GM18519 (cell line): ENCODE measurements around the gene CD109.

Experiments used
- ATAC-seq: cut with Tn5 transposase; IDR thresholded peaks from one replicate; pipeline ENCODE4 v1.9.1; 2021; ENCODE audit warnings: mild to moderate bottlenecking, moderate library complexity; ENCODE audit not compliant: unreplicated experiment, low FRiP score

CD109 gene

DNA sequence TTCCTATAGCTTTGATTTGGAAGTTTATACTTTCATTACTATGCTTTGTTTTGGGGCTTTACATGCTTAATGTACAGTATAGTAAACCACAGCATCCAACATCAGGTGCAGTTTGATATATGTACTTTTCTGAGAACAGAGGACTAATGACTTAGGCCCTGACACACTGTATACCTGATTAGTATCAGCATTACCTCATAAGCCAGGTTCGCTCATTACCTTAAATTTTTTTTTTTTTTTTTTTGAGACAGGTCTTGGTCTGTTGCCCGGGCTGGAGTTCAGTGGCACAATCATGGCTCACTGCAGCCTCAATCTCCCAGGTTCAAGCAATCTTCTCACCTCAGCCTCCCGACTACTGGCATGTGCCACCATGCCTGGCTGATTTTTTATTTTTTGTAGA lies 28.4 kb downstream of the CD109 start:
- ATAC-seq = no peak

DNA sequence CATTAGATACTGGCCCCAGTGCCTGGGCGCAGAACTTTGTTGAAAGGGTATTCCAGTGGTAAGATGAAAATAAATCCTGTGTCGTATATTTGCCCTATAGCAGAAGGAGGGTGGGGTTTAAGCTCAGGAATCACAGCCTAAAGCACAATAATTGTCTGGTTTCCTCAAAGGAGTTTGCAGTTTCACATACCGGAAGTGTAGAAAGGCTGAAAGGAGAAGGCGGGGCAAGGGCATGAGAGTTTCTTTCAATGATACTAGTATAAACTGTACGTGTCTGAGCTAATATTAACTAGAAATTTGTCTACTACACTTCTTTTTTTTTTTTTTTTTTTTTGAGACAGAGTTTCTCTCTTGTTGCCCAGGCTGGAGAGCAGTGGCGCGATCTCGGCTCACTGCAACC lies 29.2 kb downstream of the CD109 start:
- peak; percentile 45 for ATAC-seq

DNA sequence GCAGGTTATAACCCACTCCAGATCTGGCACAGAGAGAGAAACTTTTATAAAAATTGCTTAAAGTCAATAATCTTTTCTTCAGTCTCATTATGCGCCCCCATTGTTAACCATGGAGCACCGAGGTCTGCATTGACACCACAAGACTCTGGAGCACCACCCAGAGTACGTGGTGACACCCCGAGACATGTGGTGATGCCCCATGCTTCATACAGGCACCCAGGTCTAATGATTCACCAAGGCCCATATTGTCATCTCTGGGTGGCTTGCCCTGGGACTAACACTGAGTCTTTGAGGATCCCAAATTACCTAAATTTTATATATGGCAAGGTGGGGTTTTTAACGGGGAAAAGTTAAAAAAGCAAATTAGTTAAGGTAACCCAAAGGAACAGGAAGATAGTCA lies 31.1 kb downstream of the CD109 start:
- ATAC-seq = no peak

DNA sequence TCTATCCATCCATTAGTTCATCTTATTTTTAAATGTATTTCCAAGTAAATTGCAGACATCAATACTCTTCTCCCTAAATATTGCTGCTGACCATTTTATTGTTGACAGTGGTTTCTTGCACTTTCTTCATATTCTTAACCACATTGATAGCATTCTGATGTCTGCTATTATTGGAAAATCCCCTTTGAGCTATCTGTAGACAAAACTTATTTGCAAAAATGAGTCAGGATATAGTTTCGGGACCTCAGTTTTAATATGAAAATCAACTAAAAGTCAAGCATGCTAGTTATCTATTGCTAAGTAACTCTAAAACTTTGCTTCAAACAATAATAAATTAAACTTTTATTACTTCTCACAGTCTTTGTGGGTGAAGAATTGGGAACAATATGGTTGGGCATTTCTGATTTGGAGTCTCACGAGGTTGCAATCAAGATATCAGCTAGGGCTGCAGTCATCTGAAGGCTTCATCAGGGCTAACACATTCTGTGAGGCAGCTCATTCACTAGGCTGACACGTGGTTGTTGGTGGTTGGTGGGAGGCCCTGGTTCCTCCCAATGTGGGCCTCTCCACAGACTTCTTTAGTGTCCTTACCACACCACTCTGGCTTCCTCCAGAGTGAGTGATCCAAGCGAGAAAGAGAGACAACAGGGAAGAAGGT lies 32.7 kb downstream of the CD109 start:
- no peak for ATAC-seq

DNA sequence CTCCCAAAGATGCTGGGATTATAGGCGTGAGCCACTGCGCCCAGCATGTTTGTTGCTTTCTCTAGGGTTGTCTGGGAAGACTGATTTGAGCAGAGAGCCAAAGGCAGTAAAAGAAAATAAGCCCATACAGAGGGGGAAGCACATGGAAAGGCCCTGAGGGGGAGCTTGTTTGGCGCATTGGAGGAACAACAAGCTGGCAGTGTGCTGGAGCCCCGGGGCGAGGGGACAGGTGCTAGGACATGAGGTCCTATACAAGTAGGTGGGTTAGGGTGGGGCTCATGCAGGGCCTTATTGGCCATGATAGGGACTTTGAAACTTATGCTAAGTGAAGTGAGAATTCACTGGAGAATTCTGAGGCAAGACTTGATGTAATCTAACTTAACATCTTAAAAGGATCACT lies 35.3 kb downstream of the CD109 start:
- no peak for ATAC-seq

DNA sequence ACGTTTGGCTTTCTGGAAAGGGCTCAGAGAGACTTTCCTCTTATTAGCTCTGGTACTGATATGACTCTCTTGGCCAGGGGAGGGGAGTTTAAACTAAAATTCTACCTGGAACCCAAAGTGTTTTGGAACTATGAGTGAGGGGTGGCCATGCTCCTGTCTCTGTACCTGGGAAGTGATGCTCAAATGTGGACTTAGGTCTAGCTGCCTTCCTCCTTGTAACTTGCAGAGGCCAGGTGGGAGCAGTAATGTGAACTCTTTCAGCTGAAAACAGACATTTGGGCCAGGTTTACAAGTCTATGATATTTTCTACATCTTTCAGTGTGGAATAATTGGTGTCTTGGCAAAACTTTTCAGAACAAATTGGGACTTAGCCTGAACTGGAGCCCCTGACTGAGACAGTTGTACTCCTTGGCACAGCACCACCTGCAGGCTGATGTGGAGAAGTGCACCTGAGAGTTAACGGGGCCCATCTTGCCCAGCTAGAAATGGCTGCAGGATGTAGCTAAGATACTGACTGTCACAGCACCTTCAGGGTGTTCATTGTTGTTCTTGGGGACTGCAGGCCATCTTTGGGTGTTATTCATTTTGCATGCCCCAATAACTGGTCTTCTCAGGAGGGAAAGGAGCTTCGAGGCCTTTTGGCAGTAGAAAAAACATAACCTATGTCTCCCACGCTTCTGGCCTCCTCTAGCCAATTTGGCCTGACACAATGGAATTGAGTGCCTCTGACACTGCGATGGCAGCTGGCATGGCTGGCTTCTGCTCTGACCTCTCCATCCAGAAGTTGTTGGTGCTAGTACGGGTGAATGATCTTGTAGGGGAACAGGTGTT lies 37.1 kb downstream of the CD109 start:
- peak; percentile 68 for ATAC-seq

DNA sequence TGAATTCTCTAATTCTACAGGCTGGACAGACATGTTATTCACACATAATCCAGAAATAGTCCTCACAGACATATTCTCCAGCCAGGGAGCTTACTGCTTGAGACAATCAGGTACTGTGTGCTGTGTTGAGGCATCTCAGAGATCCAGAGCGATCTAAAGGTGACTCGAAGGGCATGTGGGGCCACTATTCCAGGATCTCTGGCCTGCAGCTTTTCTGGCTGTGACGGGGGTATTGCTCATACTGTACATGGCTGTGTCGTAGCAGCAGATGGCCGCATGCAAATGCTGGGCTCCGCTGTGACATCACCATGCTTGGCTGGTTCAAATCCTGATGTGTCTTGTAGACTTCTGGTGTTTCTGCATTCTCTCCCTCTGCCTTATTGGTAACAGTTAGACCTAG lies 37.8 kb downstream of the CD109 start:
- no peak for ATAC-seq

DNA sequence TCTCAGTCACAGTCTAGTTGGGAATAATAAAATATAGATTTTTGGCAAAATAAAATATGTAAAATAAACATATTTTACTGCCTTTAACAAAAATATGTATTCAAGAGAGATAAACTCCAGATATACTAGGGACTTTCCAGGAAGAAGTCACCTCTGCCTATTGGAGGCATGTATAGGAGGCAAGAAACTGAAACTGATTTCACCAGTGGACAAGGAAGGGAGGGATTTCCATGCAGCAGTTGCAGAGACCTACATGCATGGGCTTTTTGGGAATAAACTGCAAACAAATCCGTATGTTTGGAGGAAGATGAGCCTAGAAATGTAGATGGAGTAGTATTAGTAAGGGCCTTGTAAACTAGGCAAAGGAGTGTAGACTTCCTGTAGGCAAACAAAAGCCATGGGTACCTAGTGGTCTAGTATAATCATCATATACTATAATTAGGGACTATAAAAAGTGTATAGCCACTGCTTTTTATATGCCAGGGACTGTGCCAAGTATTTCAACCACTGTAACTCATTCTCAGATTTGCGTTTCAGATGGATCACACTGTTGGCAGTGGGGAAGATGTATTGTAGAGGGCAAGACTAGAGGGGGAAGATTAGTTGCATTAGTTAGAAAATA lies 38.9 kb downstream of the CD109 start:
- no peak for ATAC-seq

DNA sequence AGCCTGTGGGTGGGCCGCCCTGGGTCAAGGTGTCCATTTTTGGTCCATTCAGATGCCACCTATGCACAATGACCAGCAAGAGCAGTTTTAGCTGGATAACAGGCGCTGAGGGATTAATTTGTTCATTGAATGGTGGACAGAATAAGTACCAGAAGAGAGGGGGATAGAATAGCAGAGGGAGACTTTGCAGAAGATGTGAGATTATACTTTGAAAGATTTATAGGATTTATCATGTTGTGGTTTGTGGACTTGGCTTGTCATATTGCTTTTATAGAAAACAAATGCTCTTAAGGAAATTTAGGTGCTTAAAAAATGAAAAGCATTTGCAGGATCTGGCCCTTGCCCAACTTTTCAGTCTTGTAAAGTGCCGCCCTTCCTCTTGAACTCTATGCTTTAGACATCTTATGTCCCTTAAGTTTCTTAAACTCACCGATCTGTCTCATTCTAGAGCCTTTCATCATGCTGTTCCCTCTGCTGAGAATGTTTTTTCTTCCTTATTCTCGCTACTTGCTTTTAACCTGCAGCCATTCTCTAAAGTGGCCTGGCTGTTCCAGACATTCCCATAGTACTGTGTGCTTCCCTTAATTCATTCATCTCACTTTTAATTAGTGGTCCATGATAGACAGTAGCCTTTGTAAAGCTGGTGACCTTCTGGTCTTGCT lies 42.5 kb downstream of the CD109 start:
- ATAC-seq = no peak

DNA sequence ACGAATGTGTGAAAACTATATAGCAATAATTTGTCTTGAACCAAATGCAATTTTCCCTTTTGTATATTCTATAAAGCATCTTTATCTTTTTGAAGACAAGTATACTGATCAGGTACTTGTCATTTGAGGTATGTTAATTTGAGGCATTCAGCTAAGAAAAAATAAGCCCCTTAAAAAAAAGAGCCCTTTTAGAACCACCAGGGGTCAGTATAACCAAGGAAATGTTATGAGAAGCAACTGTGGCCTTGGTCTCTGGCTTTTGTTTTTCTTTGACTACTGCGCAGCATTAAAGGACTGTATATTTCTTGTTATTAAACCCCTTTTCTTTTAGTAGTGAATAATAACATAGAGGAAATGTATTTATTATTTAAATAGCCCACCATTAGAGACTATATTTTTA lies 43.1 kb downstream of the CD109 start:
- peak; percentile 75 for ATAC-seq

DNA sequence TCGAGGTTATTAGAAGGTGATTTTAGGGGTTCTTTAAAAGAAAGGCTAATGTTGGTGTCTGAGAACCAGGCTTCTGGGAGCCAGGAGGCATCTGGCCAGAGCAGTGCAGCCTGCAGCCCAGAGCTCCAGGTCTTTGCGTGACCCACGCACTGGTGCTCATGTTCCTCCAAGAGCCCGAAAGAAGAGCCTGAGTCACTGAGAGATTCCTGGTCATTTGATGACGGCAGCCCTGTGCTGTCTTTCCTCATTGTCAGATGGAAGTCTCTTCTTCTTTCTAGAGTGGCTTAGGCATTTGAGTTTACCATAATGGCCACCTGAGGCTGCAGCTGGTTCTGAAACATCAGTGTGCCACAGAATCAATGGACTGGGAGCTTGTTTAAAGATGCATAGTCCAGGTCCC lies 46.4 kb downstream of the CD109 start:
- no peak for ATAC-seq

DNA sequence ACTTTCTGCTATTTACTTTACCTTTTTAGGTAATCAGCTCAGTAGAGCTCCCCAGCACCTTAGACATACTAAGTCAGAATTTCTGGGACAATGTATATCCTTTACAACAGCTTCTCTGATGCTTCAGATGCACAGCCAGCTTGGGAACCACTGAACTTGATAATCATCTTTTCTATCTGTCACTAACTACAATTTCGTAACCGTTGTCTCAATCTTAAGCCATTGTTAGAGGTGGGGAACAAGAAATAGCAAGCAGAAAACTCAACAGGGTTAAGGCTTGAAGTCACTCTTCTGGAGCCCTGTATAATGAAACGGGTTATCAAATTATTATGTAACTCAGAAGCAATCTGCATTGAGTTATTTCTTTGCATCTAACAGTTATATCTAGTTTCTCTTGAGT lies 47.1 kb downstream of the CD109 start:
- ATAC-seq = no peak

DNA sequence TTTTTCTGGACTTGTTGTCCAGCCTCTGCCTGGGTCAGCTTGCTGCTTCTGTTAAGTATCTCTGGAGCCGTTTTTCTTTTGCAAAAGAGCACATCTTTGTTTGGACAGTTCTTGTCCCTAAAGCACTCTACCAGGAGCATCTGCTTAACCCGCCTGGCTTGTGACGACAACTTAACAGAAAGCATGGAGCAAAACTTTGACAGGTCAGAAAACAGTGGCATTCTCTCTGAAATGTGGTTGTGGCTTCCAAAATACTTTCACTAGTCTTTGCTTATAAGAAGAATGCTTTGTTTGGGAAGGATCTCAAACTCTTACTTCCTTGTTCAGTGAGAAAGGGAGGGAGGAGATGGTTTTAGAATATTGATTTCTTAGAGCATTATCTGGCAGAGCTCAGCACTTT lies 47.6 kb downstream of the CD109 start:
- no peak for ATAC-seq

DNA sequence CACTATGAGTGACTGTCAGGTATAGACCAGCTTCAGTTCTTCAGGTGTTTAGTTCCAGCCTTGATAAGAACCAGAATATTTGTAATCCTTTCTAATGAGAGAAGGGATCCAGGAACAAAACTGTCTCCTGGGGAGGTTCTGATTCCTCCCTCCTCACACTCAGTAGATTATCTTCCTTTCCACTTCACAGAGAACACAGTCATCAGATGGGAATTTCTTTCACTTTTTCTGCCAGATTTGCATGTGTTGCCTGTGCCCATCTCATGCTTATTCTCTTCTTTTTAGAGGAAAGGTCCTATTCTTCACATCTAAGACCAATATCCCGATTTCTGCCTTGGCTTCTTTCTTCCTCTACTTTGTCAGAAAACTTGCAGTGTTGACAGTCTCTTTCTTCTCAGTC lies 50.8 kb downstream of the CD109 start:
- ATAC-seq = no peak

DNA sequence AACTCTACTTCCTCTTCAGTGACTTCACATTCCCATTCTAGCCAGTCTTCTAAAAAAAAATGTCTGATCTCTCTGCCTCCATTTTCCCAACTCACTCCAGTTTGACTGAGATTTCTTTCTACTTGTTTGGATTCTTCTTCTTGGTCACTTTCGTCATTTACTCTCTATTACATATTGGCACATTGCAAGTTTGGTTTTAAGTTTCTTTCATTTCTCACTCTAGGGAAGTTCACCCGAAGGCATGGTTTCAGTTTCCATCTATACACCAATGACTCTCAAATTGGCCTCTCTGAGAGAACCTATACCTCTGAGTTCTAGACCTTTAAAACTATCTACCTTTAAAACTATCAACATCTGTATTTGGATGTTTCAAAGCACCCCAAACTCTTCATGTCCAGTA lies 51.3 kb downstream of the CD109 start:
- ATAC-seq = peak; percentile 99

DNA sequence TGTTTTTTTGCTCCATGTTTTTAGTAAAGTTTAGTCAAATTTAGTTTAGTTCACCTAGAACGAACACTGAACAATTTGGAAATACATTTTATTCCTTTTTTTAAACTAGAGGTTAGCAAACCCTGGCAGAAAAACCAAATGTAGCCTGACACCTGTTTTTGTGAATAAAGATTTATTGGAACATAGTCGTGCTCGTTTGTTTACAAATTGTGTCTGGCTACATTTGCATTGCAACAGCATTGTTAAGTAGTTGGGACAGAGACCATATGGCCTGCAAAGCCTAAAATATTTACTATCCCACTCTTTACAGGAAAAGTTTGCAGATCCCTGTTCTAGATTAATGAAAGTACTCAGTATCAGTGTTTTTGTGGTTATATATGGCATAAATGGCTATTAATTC lies 56.9 kb downstream of the CD109 start:
- no peak for ATAC-seq

DNA sequence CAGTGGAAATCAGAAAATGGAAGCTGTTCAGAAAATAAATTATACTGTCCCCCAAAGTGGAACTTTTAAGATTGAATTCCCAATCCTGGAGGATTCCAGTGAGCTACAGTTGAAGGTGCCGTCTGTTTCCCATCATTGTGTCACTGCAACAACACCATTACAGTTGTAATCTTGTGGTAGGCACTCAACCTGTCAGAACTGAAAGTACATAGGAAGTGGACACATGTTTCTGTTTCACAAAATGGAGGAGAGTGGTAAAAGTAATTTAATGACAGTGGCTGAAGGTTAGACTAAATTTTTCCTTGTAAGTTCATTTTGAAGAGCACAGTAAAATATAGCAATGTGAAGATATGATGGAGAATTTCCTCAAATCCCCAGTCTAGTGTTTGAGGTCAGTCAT lies 70.0 kb downstream of the CD109 start:
- peak; percentile 56 for ATAC-seq

DNA sequence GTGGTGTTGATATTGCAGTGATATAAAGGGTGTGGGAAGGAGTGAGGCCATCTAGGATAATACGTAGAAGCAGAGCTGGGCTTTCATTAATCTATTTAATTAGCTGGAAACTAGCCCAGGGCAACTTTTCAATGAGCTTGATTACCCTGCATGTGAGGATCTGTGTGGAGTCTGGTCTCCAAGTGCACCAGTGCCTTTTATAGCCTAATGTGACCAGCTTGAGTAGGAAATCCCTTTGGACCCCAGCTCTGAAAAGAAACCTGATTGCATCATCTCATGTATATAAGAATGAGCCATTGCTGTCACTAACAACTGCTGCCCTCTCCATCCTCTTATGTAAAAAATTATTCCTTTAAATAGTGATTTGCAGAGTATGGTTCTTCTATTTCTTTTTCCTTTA lies 72.6 kb downstream of the CD109 start:
- no peak for ATAC-seq

DNA sequence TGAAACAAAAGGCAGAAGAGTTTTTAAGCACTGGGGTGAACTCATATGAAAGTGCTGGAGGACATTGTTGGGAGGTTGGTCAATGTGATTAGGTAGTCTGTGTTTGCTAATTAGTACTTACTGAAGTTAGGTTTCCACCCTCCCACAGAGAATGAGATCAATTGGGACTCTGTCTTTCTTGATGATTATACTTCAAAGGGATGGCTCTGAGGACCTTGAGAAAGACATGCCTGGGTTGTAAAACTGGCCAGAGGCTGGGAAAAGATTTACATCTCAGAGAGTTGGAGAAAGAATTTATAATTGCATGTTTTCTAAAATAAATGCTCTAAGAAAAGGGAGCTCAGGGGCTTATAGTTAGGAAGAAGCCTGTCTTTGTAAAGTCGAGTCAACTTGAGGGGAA lies 74.0 kb downstream of the CD109 start:
- ATAC-seq = no peak

DNA sequence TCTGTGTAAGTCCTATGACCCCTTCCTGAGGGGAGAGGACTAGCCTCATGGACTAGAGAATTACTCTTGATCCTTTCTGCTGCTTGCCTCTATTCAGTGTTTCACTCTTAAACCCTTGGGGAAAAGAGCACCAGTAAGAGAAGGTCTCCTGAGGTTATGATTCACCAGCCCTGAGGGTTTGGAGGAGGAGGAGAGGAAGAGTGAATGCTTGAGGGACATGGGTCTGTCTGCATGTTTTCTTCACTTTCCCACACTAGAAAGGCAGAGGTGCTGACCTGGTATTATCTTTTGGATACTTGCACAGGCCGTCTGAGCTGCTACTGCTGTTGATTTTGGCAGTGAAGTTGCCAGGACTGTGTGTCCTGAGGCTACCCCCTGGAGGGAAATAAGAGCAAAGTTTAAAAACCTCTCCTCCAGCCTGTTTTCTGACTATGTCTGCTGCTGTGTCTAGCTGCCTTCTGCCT lies 78.3 kb downstream of the CD109 start:
- no peak for ATAC-seq

DNA sequence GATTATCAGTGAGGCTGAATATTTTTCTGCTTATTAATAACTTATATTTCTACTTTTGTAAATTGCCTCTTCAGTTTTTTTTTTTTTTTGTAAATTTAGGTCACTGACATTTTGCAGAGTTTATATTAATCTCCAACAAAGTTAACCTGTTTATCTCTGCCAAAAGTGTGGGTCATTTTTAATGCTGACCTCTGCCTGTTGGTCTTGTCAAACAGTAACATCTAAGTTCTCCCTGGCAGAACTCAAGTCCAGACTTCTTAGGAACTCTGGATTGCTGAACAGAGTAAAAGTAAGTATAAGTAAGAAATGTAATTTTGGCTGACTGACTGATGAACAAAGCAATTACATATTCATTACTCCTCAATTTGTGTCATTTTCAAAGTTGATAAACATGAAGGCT lies 83.9 kb downstream of the CD109 start:
- no peak for ATAC-seq
